Measurements from ENCODE around the gene SLC9A3.

The SLC9A3 gene

DNA sequence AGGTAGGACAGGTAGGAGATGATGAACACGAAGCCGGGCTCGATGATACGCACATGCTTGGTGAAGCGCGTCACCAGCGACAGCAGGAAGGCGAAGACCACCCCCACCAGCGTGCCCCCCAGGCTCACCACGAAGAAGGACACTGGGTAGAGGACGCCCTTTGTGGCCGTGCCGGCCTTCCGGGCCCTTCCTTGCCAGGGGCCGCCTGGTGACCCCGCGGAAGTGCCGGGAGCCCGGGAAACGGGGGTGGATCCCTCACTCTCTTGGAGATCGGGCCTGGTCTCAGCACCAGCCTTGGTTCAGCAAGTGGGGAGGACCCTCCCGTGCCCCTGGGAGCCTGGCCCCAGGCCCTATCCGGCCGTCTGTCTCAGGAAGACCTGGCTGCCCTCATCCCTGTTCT, 39.7 kb downstream of the SLC9A3 start:
- Mint-ChIP-seq H3K36me3 (ENCODE audit: low read depth) (no peaks in the 10 kb centered on the region), H3K9me3 (no peaks in the 10 kb centered on the region), H3K4me1 (no peaks in the 10 kb centered on the region), H3K27me3 (ENCODE audit: low read depth, poor library complexity) (peaks cover 20% of the 10 kb centered on the region), H3K4me3 (no peak overlapping the region), H3K27ac (no peak overlapping the region)
- TF ChIP-seq, protein P1, sequence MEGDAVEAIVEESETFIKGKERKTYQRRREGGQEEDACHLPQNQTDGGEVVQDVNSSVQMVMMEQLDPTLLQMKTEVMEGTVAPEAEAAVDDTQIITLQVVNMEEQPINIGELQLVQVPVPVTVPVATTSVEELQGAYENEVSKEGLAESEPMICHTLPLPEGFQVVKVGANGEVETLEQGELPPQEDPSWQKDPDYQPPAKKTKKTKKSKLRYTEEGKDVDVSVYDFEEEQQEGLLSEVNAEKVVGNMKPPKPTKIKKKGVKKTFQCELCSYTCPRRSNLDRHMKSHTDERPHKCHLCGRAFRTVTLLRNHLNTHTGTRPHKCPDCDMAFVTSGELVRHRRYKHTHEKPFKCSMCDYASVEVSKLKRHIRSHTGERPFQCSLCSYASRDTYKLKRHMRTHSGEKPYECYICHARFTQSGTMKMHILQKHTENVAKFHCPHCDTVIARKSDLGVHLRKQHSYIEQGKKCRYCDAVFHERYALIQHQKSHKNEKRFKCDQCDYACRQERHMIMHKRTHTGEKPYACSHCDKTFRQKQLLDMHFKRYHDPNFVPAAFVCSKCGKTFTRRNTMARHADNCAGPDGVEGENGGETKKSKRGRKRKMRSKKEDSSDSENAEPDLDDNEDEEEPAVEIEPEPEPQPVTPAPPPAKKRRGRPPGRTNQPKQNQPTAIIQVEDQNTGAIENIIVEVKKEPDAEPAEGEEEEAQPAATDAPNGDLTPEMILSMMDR (IDR thresholded peaks at IDR 0.05): no peak
- peak; percentile 5 for DNase-seq

DNA sequence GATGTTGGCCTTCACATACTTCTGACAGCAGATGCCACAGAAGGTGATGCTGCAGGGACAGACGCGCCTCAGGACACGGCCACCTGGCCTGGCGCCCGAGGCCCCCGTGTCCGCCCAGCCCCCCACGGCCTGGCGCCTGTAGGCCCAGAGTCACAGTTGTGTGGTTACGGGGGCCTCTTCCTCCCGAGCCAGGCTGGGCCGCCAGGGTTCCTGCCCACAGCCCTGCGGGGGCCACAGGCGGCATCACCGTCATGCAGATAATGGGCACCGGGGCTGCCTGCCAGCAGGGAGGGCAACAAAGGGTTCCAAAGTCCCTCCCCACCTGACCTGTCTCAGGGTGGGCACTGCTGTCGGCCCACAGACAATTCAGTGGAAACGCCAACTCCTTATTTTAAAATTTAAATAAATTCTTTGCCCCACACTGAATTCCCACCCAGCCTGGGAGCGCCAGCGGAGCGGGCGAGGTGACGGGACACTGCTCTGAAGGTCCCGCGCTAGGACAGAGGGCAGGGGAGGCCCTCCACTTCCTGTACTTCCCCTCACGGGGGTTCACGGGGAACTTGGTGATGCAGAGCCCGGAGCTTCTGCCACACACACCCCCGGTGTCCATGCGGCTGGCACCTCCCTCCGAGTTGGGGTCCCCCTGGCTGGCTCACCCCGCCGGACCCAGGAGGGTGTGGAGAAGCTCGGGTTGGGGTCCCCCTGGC, 40.7 kb downstream of the SLC9A3 start:
- Mint-ChIP-seq H3K27ac (no peak overlapping the region), H3K27me3 (ENCODE audit: low read depth, poor library complexity) (peaks cover 16% of the 10 kb centered on the region), H3K4me3 (no peak overlapping the region), H3K36me3 (ENCODE audit: low read depth) (no peaks in the 10 kb centered on the region), H3K4me1 (no peaks in the 10 kb centered on the region), H3K9me3 (no peaks in the 10 kb centered on the region)
- TF ChIP-seq, protein P1 (IDR thresholded peaks at IDR 0.05): no peak
- no peak for DNase-seq

DNA sequence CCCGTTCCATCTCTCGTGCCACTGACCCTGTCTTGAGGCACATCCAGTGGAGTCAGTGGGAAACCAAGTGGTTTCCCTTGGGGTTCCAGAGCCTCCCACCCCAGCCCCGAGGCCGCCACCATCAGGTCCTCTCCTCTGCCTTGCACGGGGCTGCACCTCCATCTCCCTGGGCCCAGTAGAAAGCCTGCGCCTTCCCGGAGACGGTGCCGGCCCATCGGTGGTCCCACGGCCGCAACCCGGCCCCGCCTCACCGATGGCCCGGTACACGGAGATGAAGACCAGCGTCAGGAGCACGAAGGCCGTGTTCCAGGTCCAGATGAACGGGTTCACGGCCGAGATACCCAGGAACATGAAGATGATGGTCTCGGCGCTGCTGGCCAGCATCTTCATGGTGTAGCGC, 41.2 kb downstream of the SLC9A3 start:
- no peak for DNase-seq
- H3K4me3 Mint-ChIP-seq: no peak overlapping the region
- H3K9me3 Mint-ChIP-seq: no peaks in the 10 kb centered on the region
- no peak overlapping the region for H3K27ac Mint-ChIP-seq
- no peaks in the 10 kb centered on the region for H3K36me3 Mint-ChIP-seq (ENCODE audit: low read depth)
- H3K27me3 Mint-ChIP-seq (ENCODE audit: low read depth, poor library complexity): peaks cover 14% of the 10 kb centered on the region
- H3K4me1 Mint-ChIP-seq: no peaks in the 10 kb centered on the region
- TF ChIP-seq, protein P1 (IDR thresholded peaks at IDR 0.05): no peak

DNA sequence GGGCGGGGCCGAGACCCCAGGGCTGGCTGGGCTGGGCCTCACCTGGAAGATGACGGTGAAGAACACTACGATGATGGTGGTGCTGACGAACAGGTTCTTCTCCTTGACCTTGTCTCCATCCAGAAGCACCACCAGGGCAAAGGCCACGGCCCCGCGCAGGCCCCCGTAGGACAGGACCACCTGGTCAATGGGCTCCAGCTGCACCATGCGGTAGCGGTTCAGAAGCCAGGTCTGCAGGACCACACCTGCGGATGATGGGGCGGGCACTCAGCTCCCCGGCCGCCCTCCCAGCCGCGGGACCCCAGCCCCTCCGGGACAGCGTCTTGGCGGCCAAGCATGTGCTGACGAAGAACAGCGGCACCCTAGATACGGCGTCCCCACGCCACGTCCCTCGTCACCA, 41.7 kb downstream of the SLC9A3 start:
- no peak overlapping the region for H3K27ac Mint-ChIP-seq
- no peak for DNase-seq
- TF ChIP-seq, protein P1 (IDR thresholded peaks at IDR 0.05): no peak
- no peak overlapping the region for H3K4me3 Mint-ChIP-seq
- no peaks in the 10 kb centered on the region for H3K36me3 Mint-ChIP-seq (ENCODE audit: low read depth)
- no peaks in the 10 kb centered on the region for H3K4me1 Mint-ChIP-seq
- peaks cover 14% of the 10 kb centered on the region for H3K27me3 Mint-ChIP-seq (ENCODE audit: low read depth, poor library complexity)
- no peaks in the 10 kb centered on the region for H3K9me3 Mint-ChIP-seq

DNA sequence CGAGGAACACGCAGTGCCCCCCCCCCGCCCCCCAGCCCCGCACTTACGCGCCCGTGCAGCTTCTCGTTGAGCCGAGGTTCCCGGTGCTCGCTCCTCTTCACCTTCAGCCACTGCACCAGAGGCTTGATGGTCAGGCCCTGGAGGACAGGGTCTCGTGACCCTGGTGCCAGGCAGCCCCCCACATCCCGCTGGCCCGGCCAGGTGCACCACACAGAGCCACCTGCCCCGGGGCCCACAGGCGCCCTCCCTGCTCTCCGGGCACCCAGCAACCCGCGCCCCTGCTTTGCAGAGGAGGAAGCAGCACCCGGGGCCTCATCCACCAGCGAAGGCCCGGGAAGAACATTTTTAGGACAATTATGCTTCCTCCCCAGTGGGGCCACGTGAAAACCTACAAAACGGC, 42.2 kb downstream of the SLC9A3 start:
- TF ChIP-seq, protein P1 (IDR thresholded peaks at IDR 0.05): no peak
- Mint-ChIP-seq H3K4me3 (no peak overlapping the region), H3K36me3 (ENCODE audit: low read depth) (no peaks in the 10 kb centered on the region), H3K27me3 (ENCODE audit: low read depth, poor library complexity) (peaks cover 19% of the 10 kb centered on the region), H3K4me1 (no peaks in the 10 kb centered on the region), H3K9me3 (no peaks in the 10 kb centered on the region), H3K27ac (no peak overlapping the region)
- no peak for DNase-seq

DNA sequence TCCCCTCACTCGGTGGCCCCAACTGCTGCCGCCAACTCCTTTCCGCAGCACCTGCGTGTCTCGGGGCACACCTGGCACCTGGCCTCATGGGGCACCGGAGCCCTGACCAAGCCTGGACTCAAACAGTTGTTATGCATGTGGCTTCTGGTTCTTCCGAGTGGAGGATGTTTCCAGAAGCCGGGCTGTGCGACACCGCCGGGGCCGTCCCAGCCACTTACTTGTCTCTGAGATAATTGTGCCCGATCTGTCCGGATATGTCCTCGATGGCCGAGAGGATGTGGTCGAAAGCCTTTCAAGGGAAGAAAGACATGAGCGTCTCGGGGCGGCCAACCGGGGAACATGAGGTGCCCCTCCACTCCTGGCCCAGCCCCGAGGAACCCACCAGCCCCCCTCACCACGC, 42.9 kb downstream of the SLC9A3 start:
- Mint-ChIP-seq H3K36me3 (ENCODE audit: low read depth) (no peaks in the 10 kb centered on the region), H3K27me3 (ENCODE audit: low read depth, poor library complexity) (peaks cover 26% of the 10 kb centered on the region), H3K27ac (no peak overlapping the region), H3K4me1 (no peaks in the 10 kb centered on the region), H3K9me3 (no peaks in the 10 kb centered on the region), H3K4me3 (no peak overlapping the region)
- DNase-seq: no peak
- TF ChIP-seq, protein P1 (IDR thresholded peaks at IDR 0.05): no peak

Measured in nephron progenitor cell (in vitro differentiated cells).